ENCODE results near the gene OASL. TPM values are rescaled to one million over a fixed set of nuclear protein-coding genes. Genes with fewer than 3 reads are reported as not detected.

OASL gene
- total RNA-seq, 1 donor from 2014 or later, result not detected

DNA sequence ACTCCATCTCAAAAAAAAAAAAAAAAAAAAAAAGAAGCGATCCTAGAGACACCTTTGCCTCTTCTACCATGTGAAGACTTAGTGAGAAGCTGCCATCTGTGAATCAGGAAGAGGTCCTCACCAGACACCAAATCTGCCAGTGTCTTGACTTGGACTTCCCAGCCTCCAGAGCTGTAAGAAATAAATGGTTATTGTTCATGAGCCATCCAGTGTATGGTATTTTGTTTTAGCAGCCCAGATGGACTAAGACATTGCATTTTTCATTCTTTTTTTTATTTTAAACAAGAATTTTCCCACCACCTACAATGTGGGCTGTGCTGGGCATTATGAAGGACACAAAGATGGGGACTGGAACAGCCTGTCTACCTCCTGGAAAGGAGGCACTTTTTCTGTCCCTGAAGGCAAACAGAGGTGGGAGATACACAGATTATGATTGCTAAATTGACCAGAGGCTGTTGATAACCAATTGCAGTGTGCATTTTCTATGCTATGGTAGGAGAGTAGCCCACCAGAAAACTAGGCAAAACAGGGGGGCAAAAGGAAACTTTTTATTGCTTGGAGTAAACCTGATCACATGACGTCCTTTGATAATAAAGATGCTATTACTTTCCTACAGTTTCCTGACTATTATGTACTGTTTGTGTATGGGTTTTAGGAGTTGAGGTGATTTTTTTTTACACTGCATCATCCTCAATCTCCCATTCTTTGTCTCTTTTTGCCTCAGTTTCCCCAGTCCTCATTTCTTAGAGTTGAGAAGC, 20.0 kb downstream of the OASL start:
- peaks cover 4% of the 10 kb centered on the region for H3K9me3 Mint-ChIP-seq (ENCODE audit: unreplicated experiment)
- H3K27ac Mint-ChIP-seq (ENCODE audit: unreplicated experiment), result no peak overlapping the region

DNA sequence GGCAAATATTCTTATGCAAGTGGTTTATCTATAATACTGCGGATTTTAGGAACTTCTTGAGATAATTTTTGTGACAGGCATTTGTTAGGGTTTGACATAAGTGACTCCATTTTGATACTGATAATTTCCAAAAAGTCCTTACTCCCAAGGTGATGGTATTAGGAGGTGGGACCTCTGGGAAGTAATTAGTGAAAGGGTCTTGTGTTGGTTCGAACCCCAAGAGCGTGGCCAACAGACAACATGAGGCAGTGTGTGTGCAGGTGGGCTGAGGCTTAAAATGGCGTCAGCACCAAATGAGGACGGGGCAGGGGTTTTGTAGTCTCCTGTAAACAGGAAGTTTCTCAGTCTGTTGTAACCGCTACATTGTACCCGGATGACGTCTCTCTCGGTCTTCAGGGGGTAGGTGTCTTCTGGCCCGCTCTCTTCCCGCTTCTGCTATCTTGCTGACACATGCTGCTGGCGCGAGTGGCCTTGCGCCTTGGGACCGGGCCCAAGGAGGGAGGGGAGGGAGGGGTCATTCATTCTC, 21.0 kb downstream of the OASL start:
- Mint-ChIP-seq H3K27ac (ENCODE audit: unreplicated experiment) (no peak overlapping the region), H3K36me3 (ENCODE audit: unreplicated experiment) (no peaks in the 10 kb centered on the region), H3K4me1 (ENCODE audit: low read depth, unreplicated experiment) (peaks cover 2% of the 10 kb centered on the region), H3K4me3 (ENCODE audit: unreplicated experiment) (no peak overlapping the region), H3K27me3 (ENCODE audit: unreplicated experiment) (peaks cover 3% of the 10 kb centered on the region), H3K9me3 (ENCODE audit: unreplicated experiment) (peaks cover 4% of the 10 kb centered on the region)
- DNase-seq, result no peak
- TF ChIP-seq CTCF (IDR thresholded peaks at IDR 0.05; ENCODE audit: partially characterized antibody, unreplicated experiment), result no peak

More for the DNA sequence above, 20.0 kb downstream of the OASL start:
- H3K4me3 Mint-ChIP-seq (ENCODE audit: unreplicated experiment), result no peak overlapping the region
- DNase-seq, result no peak
- H3K36me3 Mint-ChIP-seq (ENCODE audit: unreplicated experiment), result no peaks in the 10 kb centered on the region
- TF ChIP-seq CTCF (IDR thresholded peaks at IDR 0.05; ENCODE audit: partially characterized antibody, unreplicated experiment), result no peak
- peaks cover 6% of the 10 kb centered on the region for H3K4me1 Mint-ChIP-seq (ENCODE audit: low read depth, unreplicated experiment)
- peaks cover 3% of the 10 kb centered on the region for H3K27me3 Mint-ChIP-seq (ENCODE audit: unreplicated experiment)

DNA sequence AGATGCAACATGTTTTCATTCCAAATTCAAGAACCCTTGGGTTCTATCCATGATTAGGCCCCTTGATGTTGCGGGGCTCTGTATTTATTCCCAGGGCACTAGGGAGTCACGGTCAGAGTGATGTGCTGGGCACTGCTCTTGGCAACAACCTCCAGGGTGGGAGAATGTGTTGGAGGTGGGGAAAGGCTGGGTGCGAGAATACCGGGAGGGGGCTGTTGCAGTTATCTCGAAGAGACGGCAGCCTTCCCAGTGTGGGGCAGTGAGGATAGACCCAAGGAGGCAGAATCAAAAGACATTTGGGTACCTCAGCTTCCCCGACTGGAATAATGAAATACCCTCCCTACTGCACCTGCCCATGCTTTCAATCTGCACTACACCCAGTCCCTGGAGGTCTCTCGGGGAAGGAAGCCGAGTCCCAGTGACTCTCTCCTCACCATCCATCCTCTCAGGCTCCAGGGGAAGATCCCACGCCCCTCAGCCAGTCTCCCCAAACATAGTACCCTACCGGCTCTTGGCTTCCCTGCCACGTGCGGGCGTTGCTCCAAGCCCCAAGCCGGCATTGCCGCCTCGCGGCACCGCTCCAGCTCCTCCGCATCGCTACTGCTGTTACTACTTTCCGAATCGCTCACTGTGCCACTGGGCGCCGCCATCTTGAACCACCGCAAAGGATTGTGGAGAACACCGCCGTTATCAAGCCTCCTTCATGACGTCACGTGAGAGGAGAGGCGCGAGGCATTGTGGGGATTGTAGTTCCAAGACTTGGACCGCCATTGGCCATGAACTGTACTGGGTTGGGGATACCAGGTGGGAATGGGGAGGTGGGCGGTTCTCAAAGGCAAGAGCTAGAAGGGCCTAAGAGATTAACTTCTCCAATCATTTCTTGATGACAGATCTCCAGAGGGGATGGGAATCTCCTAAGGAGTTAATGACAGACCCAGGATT, 22.9 kb downstream of the OASL start, which contains the start of gene C12orf43:
Gene C12orf43, minus strand, starts transcription at position 663 of the 942 bp plus-strand sequence. Its CDS starts 13 bp downstream, at position 650.
- peak within 1 kb of the TSS; percentile 94 for H3K27ac Mint-ChIP-seq (ENCODE audit: unreplicated experiment)
- TF ChIP-seq CTCF (IDR thresholded peaks at IDR 0.05; ENCODE audit: partially characterized antibody, unreplicated experiment), result no peak
- peak; percentile 92 for DNase-seq
- peaks cover 4% of the 10 kb centered on the region for H3K9me3 Mint-ChIP-seq (ENCODE audit: unreplicated experiment)
- H3K36me3 Mint-ChIP-seq (ENCODE audit: unreplicated experiment), result no peaks in the 10 kb centered on the region
- H3K4me1 Mint-ChIP-seq (ENCODE audit: low read depth, unreplicated experiment), result peaks cover 2% of the 10 kb centered on the region
- H3K27me3 Mint-ChIP-seq (ENCODE audit: unreplicated experiment), result peaks cover 3% of the 10 kb centered on the region
- H3K4me3 Mint-ChIP-seq (ENCODE audit: unreplicated experiment), result peak within 1 kb of the TSS; percentile 99

GRCh38 chr12:121013715-121014114, 25.3 kb downstream of the OASL start:
- Mint-ChIP-seq H3K4me1 (ENCODE audit: low read depth, unreplicated experiment) (peaks cover 2% of the 10 kb centered on the region), H3K36me3 (ENCODE audit: unreplicated experiment) (no peaks in the 10 kb centered on the region), H3K4me3 (ENCODE audit: unreplicated experiment) (no peak overlapping the region), H3K9me3 (ENCODE audit: unreplicated experiment) (peaks cover 7% of the 10 kb centered on the region), H3K27ac (ENCODE audit: unreplicated experiment) (no peak overlapping the region), H3K27me3 (ENCODE audit: unreplicated experiment) (peaks cover 2% of the 10 kb centered on the region)
- no peak for DNase-seq
- TF ChIP-seq CTCF (IDR thresholded peaks at IDR 0.05; ENCODE audit: partially characterized antibody, unreplicated experiment), result no peak
